Ishikawa (cell line): ENCODE data around the gene IMPA2.

Experiments
- CEBPB ChIP-seq: IDR thresholded peaks from 2 replicates; pipeline ENCODE4 v1.6.1; 2012
- CREB1 ChIP-seq: IDR thresholded peaks from 2 replicates; pipeline ENCODE4 v1.6.1; 2012; ENCODE audit warnings: low read depth
- EGR1 ChIP-seq: IDR thresholded peaks from 2 replicates; pipeline ENCODE4 v1.6.1; 2012
- EP300 ChIP-seq: IDR thresholded peaks from 2 replicates; pipeline ENCODE4 v1.6.1; 2012; ENCODE audit warnings: borderline replicate concordance
- RAD21 ChIP-seq: IDR thresholded peaks from 2 replicates; pipeline ENCODE4 v1.6.1; 2012; ENCODE audit warnings: low read depth
- TAF1 ChIP-seq: IDR thresholded peaks from 2 replicates; pipeline ENCODE4 v1.6.1; 2012; ENCODE audit warnings: low read depth, mild to moderate bottlenecking
- TEAD4 ChIP-seq: IDR thresholded peaks from 2 replicates; pipeline ENCODE4 v1.6.1; 2012
- YY1 ChIP-seq: IDR thresholded peaks from 2 replicates; pipeline ENCODE4 v1.6.1; 2012; ENCODE audit warnings: low read depth
- TF ChIP-seq, protein P1 (sequence below): IDR thresholded peaks from 2 replicates; pipeline ENCODE4 v1.6.1; 2012
- TF ChIP-seq, protein P2 (sequence below): IDR thresholded peaks from 2 replicates; pipeline ENCODE4 v1.6.1; 2012; ENCODE audit warnings: low read depth, mild to moderate bottlenecking

DNA sequence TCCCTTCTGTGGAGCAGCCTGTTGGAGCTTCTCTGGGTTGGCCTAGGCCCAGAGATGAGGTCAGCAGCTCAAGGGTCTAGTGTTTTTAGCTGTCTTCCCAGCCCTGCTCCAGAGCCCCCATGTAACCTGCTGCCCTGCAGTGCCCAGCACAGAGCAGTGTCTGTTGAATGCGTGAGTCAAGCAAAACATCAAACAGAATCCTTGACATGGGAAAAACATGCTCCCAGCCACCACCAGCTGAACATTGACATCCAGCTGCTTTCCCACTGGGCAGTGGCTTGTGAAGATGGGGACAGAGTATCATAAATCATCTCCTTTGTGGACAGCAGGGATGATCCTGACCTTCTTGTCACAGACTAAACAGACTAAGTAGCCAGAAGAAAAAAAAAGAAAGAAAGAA, 22.6 kb downstream of the IMPA2 start:
- TF ChIP-seq, protein P1, sequence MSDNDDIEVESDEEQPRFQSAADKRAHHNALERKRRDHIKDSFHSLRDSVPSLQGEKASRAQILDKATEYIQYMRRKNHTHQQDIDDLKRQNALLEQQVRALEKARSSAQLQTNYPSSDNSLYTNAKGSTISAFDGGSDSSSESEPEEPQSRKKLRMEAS = no peak
- TF ChIP-seq TEAD4 = no peak
- no peak for TF ChIP-seq EP300
- no peak for TF ChIP-seq RAD21
- TF ChIP-seq TAF1 = no peak
- TF ChIP-seq YY1 = no peak
- no peak for TF ChIP-seq CREB1
- TF ChIP-seq, protein P2, sequence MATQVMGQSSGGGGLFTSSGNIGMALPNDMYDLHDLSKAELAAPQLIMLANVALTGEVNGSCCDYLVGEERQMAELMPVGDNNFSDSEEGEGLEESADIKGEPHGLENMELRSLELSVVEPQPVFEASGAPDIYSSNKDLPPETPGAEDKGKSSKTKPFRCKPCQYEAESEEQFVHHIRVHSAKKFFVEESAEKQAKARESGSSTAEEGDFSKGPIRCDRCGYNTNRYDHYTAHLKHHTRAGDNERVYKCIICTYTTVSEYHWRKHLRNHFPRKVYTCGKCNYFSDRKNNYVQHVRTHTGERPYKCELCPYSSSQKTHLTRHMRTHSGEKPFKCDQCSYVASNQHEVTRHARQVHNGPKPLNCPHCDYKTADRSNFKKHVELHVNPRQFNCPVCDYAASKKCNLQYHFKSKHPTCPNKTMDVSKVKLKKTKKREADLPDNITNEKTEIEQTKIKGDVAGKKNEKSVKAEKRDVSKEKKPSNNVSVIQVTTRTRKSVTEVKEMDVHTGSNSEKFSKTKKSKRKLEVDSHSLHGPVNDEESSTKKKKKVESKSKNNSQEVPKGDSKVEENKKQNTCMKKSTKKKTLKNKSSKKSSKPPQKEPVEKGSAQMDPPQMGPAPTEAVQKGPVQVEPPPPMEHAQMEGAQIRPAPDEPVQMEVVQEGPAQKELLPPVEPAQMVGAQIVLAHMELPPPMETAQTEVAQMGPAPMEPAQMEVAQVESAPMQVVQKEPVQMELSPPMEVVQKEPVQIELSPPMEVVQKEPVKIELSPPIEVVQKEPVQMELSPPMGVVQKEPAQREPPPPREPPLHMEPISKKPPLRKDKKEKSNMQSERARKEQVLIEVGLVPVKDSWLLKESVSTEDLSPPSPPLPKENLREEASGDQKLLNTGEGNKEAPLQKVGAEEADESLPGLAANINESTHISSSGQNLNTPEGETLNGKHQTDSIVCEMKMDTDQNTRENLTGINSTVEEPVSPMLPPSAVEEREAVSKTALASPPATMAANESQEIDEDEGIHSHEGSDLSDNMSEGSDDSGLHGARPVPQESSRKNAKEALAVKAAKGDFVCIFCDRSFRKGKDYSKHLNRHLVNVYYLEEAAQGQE = no peak
- no peak for TF ChIP-seq EGR1
- no peak for TF ChIP-seq CEBPB
